Transverse colon (tissue), 4 donors: ENCODE measurements around the gene MAP2K4. TPM values are rescaled to one million over a fixed set of nuclear protein-coding genes. Genes with fewer than 3 reads are reported as not detected.

ENCODE experiments used
- DNase-seq: peaks from one replicate; pipeline ENCODE4 v3.0.0-alpha.2; 2019
- H3K27ac ChIP-seq, 4 donors: fragments of 200-600 bp; sonication (generic); 2 replicates each; pipeline ENCODE4 v1.5.1; 2016 to 2018; ENCODE audit warnings: inconsistent platforms in 4 of 4
- H3K27me3 ChIP-seq: fragments of 200-600 bp; sonication (generic); 2 replicates; pipeline ENCODE4 v1.5.1; 2017; ENCODE audit warnings: inconsistent platforms
- H3K36me3 ChIP-seq, 4 donors: fragments of 200-600 bp; sonication (generic); 2 replicates each; pipeline ENCODE4 v1.5.1; 2017 to 2019; ENCODE audit warnings: inconsistent platforms in 4 of 4
- H3K4me1 ChIP-seq, 4 donors: fragments of 200-600 bp; sonication (generic); 2 replicates each; pipeline ENCODE4 v1.5.1; 2017 to 2020; ENCODE audit warnings: inconsistent platforms in 4 of 4
- H3K4me3 ChIP-seq, 4 donors: fragments of 200-600 bp; sonication (generic); 1 replicate in 1 of 4; 2 replicates in 3 of 4; pipeline versions ENCODE4 v1.5.1 to v1.6.1; 2017 to 2019; ENCODE audit warnings: inconsistent platforms in 4 of 4
- H3K9me3 ChIP-seq, 2 donors: fragments of 200-600 bp; sonication (generic); 2 replicates each; pipeline ENCODE4 v1.5.1; 2017 to 2019; ENCODE audit warnings: inconsistent platforms in 2 of 2
- EP300 ChIP-seq: sonication (generic); formaldehyde crosslinking; IDR thresholded peaks from one replicate; pipeline ENCODE4 v1.6.1; 2017; ENCODE audit warnings: antibody characterized with exemption, low read depth
- POLR2A ChIP-seq: fragments of 450-650 bp; IDR thresholded peaks from one replicate; pipeline ENCODE4 v1.6.1; 2016; ENCODE audit warnings: antibody characterized with exemption, mild to moderate bottlenecking, moderate library complexity
- POLR2AphosphoS5 ChIP-seq, 3 donors: sonication (generic); formaldehyde crosslinking; IDR thresholded peaks; one replicate each; pipeline ENCODE4 v1.6.1; 2016; ENCODE audit warnings: antibody characterized with exemption in 3 of 3
- WGBS, 2 donors: methylation state at CpG; one replicate each; pipeline ENCODE4 v1.1.5; 2018; ENCODE audit warnings: low coverage in 1 of 2; 5-methylcytosine and 5-hydroxymethylcytosine counted together
- in situ Hi-C, 4 donors: fragments of 200-750 bp; cut with MboI; loops; one replicate each; pipeline versions ENCODE4 v1.15.0 to v1.15.1; 2017; ENCODE audit warnings: low sequenced_read_pairs in 3 of 4, low pct_ligation_motif_present in 1 of 4, low pct_unique_long_range_greater_than_20kb in 1 of 4
- intact Hi-C: fragments of 100-400 bp; cut with DNase I; formaldehyde crosslinking; loops from one replicate; pipeline ENCODE4 v1.15.1; 2023; ENCODE audit warnings: low total_unique reads
- total RNA-seq, 4 donors: library from RNA; depleted of rRNA; stranded (reverse); fragments of >200 nt; gene quantifications; one replicate each; pipeline ENCODE4 v1.1.0, GENCODE V29; 2016
- TF ChIP-seq, protein P1 (sequence below), 5 experiments: fragments of 200-600 bp in 3 of 5; fragments of 450-650 bp in 2 of 5; sonication (generic) in 3 of 5; IDR thresholded peaks; 1 replicate in 2 of 5; 2 replicates in 3 of 5; pipeline ENCODE4 v1.5.1; 2016 to 2017; ENCODE audit warnings: antibody characterized with exemption in 5 of 5, inconsistent platforms in 3 of 5, mild to moderate bottlenecking in 2 of 5, moderate library complexity in 1 of 5

MAP2K4 gene
- total RNA-seq, 4 donors from 2014 or later: 6.2 to 24.0 (median 17.8) TPM

DNA sequence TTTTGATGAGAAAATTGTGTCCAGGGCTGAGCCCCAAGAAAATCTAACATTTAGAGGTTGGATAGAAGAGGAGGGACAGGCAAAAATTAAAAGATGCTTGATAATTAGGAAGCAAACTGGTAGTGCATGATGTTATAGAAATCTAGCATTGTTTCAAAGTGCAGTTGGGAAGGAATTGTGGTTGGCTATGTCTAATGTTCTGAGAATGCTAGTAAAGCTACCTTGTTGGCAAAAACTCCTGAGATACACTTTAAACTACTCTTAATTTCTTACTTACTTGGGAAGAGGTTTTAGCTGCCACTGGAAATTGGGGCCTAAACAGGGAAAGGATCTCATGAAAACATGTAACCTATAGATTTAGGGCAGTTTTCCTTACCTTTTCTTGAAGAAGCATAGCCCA lies 48.3 kb downstream of the MAP2K4 start:
- Histone ChIP-seq H3K4me3 (no peak overlapping the region), H3K27me3 (no peaks in the 10 kb centered on the region), H3K4me1 (peaks cover 0 to 7% (median 0%) of the 10 kb centered on the region in 4 donors), H3K36me3 (peaks cover 0 to 6% (median 0%) of the 10 kb centered on the region in 4 donors), H3K27ac (no peak overlapping the region), H3K9me3 (no peaks in the 10 kb centered on the region)
- intact Hi-C loops (loop anchor here (1.0 kb wide), 1 partner anchor 21 kb away; no protein-coding TSS in a partner anchor), in situ Hi-C loops (no loop called here)
- TF ChIP-seq EP300: no peak
- TF ChIP-seq, protein P1, sequence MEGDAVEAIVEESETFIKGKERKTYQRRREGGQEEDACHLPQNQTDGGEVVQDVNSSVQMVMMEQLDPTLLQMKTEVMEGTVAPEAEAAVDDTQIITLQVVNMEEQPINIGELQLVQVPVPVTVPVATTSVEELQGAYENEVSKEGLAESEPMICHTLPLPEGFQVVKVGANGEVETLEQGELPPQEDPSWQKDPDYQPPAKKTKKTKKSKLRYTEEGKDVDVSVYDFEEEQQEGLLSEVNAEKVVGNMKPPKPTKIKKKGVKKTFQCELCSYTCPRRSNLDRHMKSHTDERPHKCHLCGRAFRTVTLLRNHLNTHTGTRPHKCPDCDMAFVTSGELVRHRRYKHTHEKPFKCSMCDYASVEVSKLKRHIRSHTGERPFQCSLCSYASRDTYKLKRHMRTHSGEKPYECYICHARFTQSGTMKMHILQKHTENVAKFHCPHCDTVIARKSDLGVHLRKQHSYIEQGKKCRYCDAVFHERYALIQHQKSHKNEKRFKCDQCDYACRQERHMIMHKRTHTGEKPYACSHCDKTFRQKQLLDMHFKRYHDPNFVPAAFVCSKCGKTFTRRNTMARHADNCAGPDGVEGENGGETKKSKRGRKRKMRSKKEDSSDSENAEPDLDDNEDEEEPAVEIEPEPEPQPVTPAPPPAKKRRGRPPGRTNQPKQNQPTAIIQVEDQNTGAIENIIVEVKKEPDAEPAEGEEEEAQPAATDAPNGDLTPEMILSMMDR (IDR thresholded peaks at IDR 0.05): no peak
- TF ChIP-seq POLR2A: no peak
- TF ChIP-seq POLR2AphosphoS5 (IDR thresholded peaks at IDR 0.05): no peak
- no peak for DNase-seq

DNA sequence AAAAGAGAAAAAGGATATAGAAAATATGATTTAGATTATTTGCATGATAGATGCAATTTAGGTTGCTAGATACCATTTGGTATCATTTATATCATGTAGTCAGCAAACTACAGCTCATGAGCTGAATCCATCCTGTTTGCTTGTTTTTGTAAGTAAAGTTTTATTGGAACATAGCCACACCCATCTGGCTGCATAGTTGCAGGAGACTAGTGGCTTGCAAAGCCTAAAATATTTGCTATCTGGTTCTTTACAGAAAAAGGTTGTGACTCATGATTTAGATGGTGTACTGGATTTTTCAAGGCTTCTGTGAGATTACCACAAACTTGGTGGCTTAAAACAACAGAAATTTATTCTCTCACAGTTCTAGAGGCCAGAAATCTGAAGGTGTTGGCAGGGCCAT lies 49.9 kb downstream of the MAP2K4 start:
- in situ Hi-C loops (no loop called here), intact Hi-C loops (no loop called here)
- Histone ChIP-seq H3K36me3 (no peaks in the 10 kb centered on the region), H3K27ac (no peak overlapping the region), H3K27me3 (no peaks in the 10 kb centered on the region), H3K4me3 (no peak overlapping the region), H3K9me3 (no peaks in the 10 kb centered on the region), H3K4me1 (peaks cover 0 to 7% (median 0%) of the 10 kb centered on the region in 4 donors)
- DNase-seq: no peak
- TF ChIP-seq POLR2A: no peak
- TF ChIP-seq EP300: no peak
- no peak for TF ChIP-seq POLR2AphosphoS5 (IDR thresholded peaks at IDR 0.05)
- TF ChIP-seq, protein P1 (IDR thresholded peaks at IDR 0.05): no peak

DNA sequence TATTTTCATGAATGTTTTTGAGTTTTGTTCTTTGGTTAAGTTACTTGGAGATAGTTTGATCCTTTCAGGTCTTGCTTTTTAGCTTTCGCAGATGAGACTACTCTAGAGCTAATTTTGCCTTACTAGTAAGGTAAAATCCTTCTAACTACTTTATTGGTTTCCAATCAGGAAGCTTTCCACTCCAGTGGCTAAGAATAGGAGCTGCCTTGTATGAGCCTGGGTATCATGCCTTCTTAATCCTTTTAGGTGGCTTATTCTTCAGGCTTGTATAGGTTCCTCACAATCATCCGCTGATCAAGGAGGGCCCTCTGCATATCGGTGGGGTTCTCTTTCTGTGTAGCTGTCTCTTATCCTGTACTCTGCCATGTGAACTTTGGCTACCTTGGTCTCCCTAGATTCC lies 53.7 kb downstream of the MAP2K4 start:
- Histone ChIP-seq H3K27me3 (no peaks in the 10 kb centered on the region), H3K4me1 (no peaks in the 10 kb centered on the region), H3K36me3 (peaks cover 0 to 1% (median 0%) of the 10 kb centered on the region in 4 donors), H3K4me3 (no peak overlapping the region), H3K27ac (no peak overlapping the region), H3K9me3 (no peaks in the 10 kb centered on the region)
- intact Hi-C loops (no loop called here), in situ Hi-C loops (no loop called here)
- 67 to 79% methylated on average over 3 of the region's 3 CpGs for WGBS, 2 donors
- DNase-seq: no peak
- TF ChIP-seq POLR2A (no peak), EP300 (no peak), POLR2AphosphoS5 (IDR thresholded peaks at IDR 0.05) (no peak)
- TF ChIP-seq, protein P1 (IDR thresholded peaks at IDR 0.05): no peak

DNA sequence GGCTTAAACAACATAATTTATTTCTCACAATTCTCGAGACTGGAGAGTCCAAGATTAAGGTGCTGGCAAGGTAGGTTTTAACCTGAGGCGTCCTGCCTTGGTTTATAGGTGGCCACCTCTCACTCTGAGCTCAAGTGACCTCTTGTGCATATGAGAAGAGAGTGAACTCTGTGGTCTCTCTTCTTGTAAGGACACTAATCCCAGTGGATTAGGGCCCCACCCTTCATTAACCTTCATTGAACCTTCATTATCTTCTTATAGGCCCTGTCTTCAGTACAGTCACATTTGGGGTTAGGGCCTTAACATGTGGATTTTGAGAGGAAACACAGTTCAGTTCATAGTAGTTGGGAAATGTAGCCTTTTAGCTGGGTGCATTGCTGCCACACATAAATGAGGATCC lies 57.1 kb downstream of the MAP2K4 start:
- TF ChIP-seq POLR2AphosphoS5 (IDR thresholded peaks at IDR 0.05): no peak
- no peak for TF ChIP-seq EP300
- TF ChIP-seq, protein P1 (IDR thresholded peaks at IDR 0.05): no peak
- no peak for TF ChIP-seq POLR2A
- peaks cover 0 to 5% (median 2%) of the 10 kb centered on the region in 4 donors for H3K36me3 ChIP-seq
- no peaks in the 10 kb centered on the region for H3K27me3 ChIP-seq
- H3K9me3 ChIP-seq: no peaks in the 10 kb centered on the region
- H3K4me3 ChIP-seq: no peak overlapping the region
- 86 to 92% methylated on average over 1 to 2 of the region's 2 CpGs for WGBS, 2 donors
- intact Hi-C loops (loop anchor here (2.0 kb wide), 1 partner anchor 67 kb away; no protein-coding TSS in a partner anchor), in situ Hi-C loops (no loop called here)
- DNase-seq: no peak
- H3K4me1 ChIP-seq: no peaks in the 10 kb centered on the region
- H3K27ac ChIP-seq: no peak overlapping the region
